Astrocyte of the spinal cord (primary cell): Measurements from ENCODE around the gene FYB1.

Experiments
- DNase-seq: peaks from one replicate; pipeline ENCODE4 v3.0.0; 2011; ENCODE audit warnings: low read depth, low spot score
- H3K4me3 ChIP-seq: 2 replicates; pipeline ENCODE4 v1.5.1; 2011; ENCODE audit warnings: low read depth, mild to moderate bottlenecking, low read length, moderate library complexity
- in situ Hi-C: cut with HindIII; loops from 2 replicates; pipeline ENCODE4 v1.10.0; 2017; ENCODE audit warnings: low sequenced_read_pairs
- TF ChIP-seq, protein P1 (sequence below): IDR thresholded peaks from 2 replicates; pipeline ENCODE4 v1.5.1; 2012; ENCODE audit warnings: low read depth, mild to moderate bottlenecking, low read length, inconsistent platforms

The FYB1 gene

DNA sequence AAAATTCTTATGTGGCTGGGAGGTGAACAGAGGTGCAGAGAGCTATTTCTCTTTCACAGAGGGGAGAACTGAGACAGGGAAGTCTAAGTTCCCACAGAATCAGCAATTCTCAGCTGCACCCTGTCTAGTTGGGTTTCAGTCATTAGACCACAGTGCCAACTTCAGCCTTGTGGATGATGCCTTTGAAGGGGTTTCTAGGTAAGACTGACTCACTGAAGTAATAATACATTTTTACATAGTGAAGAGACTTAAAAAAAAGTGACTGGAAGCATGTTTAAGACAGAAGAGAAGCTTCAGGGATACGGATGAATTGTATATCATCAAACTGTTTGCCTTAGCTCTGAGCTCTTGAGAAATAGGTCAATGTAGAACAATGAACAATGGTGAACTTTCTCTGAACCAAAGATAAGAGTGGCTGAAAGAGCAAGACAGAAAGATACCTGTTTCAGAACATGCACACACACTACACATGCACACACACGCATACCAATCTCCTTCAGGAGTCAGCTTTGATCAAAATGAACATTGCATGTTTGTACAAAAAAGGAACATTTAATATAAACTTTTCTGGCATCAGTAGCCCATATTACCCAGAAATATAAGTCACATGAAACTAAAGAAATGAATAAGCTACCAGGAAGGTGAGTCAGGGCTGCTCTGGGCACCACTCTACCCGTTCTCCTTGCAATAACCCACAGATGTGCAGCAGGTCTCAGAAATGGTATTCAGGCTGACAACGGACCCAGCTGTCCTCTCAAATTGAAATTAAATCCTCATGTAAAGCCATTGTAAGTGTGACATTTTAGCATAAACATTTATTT, 12.6 kb upstream of the FYB1 start:
- in situ Hi-C loops: no loop called here
- TF ChIP-seq, protein P1, sequence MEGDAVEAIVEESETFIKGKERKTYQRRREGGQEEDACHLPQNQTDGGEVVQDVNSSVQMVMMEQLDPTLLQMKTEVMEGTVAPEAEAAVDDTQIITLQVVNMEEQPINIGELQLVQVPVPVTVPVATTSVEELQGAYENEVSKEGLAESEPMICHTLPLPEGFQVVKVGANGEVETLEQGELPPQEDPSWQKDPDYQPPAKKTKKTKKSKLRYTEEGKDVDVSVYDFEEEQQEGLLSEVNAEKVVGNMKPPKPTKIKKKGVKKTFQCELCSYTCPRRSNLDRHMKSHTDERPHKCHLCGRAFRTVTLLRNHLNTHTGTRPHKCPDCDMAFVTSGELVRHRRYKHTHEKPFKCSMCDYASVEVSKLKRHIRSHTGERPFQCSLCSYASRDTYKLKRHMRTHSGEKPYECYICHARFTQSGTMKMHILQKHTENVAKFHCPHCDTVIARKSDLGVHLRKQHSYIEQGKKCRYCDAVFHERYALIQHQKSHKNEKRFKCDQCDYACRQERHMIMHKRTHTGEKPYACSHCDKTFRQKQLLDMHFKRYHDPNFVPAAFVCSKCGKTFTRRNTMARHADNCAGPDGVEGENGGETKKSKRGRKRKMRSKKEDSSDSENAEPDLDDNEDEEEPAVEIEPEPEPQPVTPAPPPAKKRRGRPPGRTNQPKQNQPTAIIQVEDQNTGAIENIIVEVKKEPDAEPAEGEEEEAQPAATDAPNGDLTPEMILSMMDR: no peak
- DNase-seq: peak; percentile 5
- no peak overlapping the region for H3K4me3 ChIP-seq

DNA sequence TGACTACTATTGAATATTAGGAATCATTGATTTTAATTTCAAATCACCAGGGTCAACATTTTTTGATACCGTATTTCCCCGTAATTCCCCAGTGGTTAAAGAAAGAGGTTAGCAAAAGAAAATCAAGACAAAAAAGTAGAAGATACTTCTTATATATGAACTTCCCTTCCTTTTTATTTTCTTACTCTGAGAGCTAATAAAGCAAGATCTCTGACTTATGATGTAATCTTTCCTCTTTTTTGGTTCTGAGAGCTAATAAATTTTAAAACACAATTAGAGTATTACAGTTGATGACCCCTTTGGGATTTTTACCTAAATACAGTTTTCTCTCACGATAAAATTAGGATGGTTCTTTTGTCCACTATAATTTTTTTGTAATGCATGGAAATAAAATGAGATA, 9.2 kb upstream of the FYB1 start:
- no peak overlapping the region for H3K4me3 ChIP-seq
- no peak for DNase-seq
- TF ChIP-seq, protein P1: no peak
- in situ Hi-C loops: no loop called here

DNA sequence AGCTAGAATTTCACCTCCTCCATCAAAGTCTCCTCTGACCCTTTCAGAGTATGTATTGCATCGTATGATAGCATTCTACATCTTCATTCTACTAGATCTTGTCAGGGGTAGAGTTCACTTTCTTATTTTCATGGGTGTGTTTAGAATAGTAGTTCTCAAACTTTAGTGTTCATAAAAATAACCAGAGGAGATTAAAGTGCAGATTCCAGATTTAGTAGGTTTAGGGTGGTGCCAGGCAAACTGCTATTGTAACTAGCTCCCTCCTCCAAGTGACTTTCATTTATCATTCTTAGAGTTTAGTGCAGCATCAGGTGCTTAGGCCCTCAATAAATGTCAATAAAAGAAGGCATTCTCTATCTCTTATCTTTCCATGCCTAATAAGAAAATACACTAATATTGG, 7.2 kb upstream of the FYB1 start:
- DNase-seq: no peak
- in situ Hi-C loops: no loop called here
- no peak overlapping the region for H3K4me3 ChIP-seq
- TF ChIP-seq, protein P1: no peak

DNA sequence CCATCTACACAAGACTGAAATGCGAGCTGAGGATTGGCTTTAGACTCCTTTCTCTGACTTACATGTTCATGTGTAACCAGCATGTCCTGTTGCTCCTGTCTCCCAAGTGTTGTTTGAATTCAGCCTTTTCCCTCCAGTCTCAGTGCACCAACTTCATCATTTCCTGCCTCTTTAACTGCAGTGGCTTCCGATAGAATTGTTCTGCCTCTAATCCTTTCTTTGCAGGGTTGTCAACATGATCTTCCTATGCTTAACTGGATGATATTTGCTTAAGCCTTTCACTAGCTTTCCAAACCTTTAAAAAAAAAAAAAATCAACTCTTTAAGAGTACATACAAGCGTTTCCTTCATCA, 6.7 kb upstream of the FYB1 start:
- TF ChIP-seq, protein P1: no peak
- DNase-seq: no peak
- in situ Hi-C loops: no loop called here
- no peak overlapping the region for H3K4me3 ChIP-seq

DNA sequence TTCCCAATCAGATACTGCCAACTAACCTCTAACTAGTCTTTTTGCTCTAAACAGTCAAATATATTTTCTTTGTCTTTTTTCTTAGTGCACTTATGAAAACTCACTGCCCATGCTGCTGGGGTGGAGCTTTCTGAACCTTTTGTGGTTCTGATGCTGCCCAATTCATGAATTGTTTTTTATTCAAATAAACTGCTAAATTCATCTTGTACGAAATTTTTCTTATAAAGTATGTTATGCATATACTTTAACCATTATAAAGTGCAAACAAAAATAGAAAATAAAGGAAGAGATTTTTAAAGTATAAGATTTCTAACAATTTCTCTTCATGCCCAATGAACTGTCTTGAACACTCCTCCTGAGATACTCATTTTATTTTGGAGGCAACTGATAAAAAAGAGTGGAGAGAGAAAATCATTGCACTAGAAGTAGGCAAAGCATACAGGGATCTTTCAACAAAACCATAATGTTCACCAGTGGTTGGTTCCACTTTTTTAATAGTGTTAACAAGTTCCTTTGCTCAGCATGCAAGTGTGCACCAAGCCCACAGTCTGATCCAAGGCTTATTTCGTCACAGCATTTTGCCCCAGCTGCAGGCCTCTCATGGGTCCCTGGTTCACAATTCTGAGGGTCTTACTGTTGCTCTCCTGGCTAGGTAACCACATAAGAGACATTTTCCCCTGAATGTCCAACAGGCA, 6.2 kb upstream of the FYB1 start:
- DNase-seq: no peak
- no peak overlapping the region for H3K4me3 ChIP-seq
- in situ Hi-C loops: no loop called here
- TF ChIP-seq, protein P1: no peak

DNA sequence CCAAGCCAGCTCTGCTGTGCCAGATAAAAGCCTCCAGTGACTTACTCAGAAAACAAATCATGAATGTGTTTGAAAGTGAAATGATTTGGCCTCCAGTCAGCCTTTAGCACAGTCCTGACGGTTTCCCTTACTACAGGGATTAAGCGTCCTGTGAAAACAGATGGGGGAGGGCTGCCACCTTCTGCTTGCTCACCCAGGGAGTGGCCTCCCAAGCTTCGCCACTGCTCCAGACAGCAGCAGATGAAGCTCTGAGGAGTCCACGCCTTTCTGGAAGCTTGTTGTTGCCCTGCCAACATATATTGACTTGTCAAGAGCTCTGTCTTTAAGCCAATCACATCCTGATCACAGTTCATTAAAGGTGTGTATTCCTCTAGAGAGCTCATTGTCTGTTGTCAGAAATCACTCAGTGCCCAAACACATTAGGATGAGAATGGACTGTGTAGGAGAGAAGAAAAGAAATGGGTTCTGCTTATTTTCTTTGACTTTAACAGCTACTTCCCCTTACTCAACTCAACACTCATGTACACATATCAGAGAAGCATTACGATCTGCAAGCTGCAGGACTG, 4.9 kb upstream of the FYB1 start:
- DNase-seq: no peak
- TF ChIP-seq, protein P1: no peak
- in situ Hi-C loops: no loop called here
- H3K4me3 ChIP-seq: no peak overlapping the region
